Stimulated activated naive CD8-positive, alpha-beta T cell treated with anti-CD3 and anti-CD28 coated beads, Interleukin-15, Interleukin-2, amounts not matched to agents 100 ng/mL and 50 ng/mL, for 24 hours (primary cell): Measurements from ENCODE around the gene MEGF11.

ENCODE experiments used
- H3K27ac Mint-ChIP-seq: one replicate; pipeline ENCODE4 v1.8.0; 2021; ENCODE audit warnings: mild to moderate bottlenecking, mixed read lengths
- H3K27me3 Mint-ChIP-seq: one replicate; pipeline ENCODE4 v1.8.0; 2021; ENCODE audit warnings: mixed read lengths
- H3K36me3 Mint-ChIP-seq: one replicate; pipeline ENCODE4 v1.8.0; 2021; ENCODE audit warnings: low read depth, mixed read lengths
- H3K4me1 Mint-ChIP-seq: one replicate; pipeline ENCODE4 v1.8.0; 2021; ENCODE audit warnings: low read depth, mixed read lengths
- H3K4me3 Mint-ChIP-seq: one replicate; pipeline ENCODE4 v1.8.0; 2021; ENCODE audit warnings: mild to moderate bottlenecking, mixed read lengths
- H3K9me3 Mint-ChIP-seq: one replicate; pipeline ENCODE4 v1.8.0; 2021; ENCODE audit warnings: mixed read lengths

The MEGF11 gene

DNA sequence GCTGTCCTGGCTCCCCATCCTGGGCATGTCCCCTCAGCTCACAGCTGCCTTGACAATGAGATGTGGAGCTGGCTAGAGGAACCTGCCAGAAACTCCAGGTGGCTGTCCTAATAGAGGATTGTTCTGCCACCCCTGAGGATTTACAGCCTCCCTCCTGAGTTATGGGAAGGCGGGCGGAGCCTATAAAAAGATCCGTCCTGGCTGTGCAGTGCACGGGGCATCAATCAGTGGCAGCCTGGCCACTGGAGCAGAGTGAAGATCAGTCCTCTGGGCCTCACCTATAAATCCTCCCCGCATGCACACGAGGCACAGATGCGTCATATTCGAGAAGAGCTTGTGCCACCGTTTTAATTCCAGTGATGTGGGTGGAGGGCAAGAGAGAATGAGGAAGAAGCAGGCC lies 90.0 kb downstream of the MEGF11 start:
- Mint-ChIP-seq H3K9me3 (no peaks in the 10 kb centered on the region), H3K36me3 (no peaks in the 10 kb centered on the region), H3K4me3 (no peak overlapping the region), H3K27ac (no peak overlapping the region), H3K4me1 (no peaks in the 10 kb centered on the region), H3K27me3 (no peaks in the 10 kb centered on the region)

DNA sequence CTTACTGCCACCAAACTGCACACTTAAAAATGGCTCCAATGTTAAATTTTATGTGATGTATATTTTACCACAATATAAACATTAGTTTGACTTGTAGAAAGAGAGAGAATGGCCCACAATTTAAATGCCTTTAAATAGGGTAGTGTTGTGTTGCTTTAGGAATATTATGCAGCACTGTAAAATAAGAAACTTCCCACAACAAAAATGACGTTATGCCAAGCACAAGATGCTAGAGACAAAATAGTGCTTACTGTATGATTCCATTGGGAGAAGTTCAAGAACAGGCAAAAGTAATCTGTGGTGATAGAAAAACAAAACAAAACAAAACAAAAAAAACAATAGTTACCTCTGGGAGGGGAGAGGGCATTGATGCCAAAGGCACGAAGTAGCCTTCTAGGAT lies 91.3 kb downstream of the MEGF11 start:
- no peak overlapping the region for H3K27ac Mint-ChIP-seq
- H3K4me1 Mint-ChIP-seq = no peaks in the 10 kb centered on the region
- no peaks in the 10 kb centered on the region for H3K27me3 Mint-ChIP-seq
- H3K36me3 Mint-ChIP-seq = no peaks in the 10 kb centered on the region
- H3K9me3 Mint-ChIP-seq = no peaks in the 10 kb centered on the region
- no peak overlapping the region for H3K4me3 Mint-ChIP-seq

DNA sequence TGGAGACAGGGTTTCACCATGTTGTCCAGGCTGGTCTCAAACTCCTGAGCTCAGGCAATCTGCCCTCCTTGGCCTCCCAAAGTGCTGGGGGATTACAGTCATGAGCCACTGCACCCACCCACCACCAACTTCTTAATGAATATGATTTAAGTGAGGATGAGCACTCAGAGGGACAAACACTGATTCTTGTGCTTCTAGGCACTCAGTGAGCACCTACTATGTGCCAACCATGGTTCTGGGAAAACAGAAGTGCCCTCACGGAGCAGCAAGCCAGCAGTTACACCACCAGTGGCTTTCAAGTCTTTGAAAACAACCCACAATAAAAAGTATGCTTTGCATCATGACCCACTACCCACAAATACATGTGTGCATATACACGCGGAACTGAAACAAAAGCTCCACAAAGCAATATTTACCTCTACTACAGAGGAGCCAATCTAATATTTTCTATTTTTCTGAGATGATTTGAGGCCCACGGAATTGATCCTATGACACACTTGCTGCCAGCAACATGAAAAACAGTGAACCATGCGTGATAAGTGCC lies 91.9 kb downstream of the MEGF11 start:
- no peaks in the 10 kb centered on the region for H3K9me3 Mint-ChIP-seq
- H3K27ac Mint-ChIP-seq = no peak overlapping the region
- no peaks in the 10 kb centered on the region for H3K27me3 Mint-ChIP-seq
- H3K4me3 Mint-ChIP-seq = no peak overlapping the region
- no peaks in the 10 kb centered on the region for H3K36me3 Mint-ChIP-seq
- H3K4me1 Mint-ChIP-seq = no peaks in the 10 kb centered on the region

DNA sequence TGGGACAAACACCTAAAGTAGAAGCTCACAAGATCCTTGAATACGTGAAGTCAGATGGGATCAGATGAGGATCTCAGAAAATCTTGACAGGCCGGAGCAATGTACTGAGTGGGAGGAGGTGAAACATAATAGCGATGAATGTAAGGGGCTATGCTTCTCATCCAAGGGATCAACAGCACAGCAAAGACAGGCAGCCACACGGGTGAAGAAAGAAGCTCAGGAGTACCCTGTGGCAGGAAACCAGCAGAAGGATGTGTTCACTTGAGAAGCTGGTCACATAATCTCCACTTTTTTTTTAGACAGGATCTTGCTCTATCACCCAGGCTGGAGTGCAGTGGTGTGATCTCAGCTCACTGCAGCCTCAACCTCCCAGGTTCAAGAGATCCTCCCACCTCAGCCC lies 92.4 kb downstream of the MEGF11 start:
- Mint-ChIP-seq H3K9me3 (no peaks in the 10 kb centered on the region), H3K27ac (no peak overlapping the region), H3K36me3 (no peaks in the 10 kb centered on the region), H3K27me3 (no peaks in the 10 kb centered on the region), H3K4me3 (no peak overlapping the region), H3K4me1 (no peaks in the 10 kb centered on the region)

DNA sequence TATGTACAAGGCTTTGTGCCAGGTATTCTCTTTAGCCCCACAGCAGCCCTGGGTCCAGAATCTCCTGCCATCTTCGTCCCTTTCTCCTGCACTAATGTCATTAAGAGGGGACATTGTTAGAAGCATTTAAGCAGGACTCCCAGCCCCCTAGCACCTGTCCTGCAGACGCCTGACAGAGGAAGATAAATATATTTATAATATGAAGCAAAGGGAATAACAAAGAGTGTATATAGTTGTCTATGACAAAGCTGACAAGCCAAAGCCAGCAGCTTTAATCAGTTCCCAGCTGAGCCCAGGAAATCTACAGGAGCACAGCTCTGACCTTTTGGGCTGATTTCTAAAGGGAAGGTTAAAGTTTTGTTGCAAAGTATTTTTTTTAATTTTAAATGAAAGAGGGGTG lies 96.0 kb downstream of the MEGF11 start:
- H3K4me3 Mint-ChIP-seq = no peak overlapping the region
- no peaks in the 10 kb centered on the region for H3K27me3 Mint-ChIP-seq

DNA sequence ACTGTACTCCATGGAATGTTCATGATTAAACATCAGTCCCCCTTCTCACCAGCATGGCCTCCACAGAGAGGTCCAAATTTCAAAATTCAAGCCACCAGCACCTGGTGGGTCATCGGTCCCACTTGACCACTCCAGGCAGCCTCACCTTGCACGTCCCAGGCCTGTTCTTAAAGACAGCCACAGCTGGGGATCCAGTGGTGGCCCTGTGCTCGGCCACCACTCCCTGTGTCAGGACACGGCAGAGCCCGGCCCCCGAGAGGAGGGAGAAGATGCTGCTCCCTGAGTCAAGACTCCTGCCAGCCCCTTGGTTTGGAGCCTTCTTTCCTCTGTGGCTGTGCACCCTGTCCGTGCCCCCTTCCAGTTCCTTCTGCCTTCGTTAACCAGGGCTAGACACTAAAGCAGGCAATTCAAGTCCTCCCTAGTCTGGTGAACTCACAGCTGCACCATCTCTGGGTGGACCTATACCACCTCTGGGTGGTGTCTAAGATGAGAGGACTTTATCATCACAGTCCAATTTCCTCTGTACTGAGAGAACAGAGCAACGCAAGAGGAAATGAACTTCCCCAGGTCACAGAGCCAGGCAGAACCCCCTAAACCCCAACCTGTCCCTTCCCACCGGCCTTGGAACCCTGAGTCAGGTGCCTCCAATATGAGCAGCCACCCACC lies 97.1 kb downstream of the MEGF11 start:
- Mint-ChIP-seq H3K4me1 (no peaks in the 10 kb centered on the region), H3K9me3 (no peaks in the 10 kb centered on the region), H3K27me3 (no peaks in the 10 kb centered on the region), H3K27ac (no peak overlapping the region), H3K4me3 (no peak overlapping the region), H3K36me3 (no peaks in the 10 kb centered on the region)

More for the DNA sequence above, 96.0 kb downstream of the MEGF11 start:
- no peak overlapping the region for H3K27ac Mint-ChIP-seq
- no peaks in the 10 kb centered on the region for H3K9me3 Mint-ChIP-seq
- H3K36me3 Mint-ChIP-seq = no peaks in the 10 kb centered on the region
- H3K4me1 Mint-ChIP-seq = no peaks in the 10 kb centered on the region

DNA sequence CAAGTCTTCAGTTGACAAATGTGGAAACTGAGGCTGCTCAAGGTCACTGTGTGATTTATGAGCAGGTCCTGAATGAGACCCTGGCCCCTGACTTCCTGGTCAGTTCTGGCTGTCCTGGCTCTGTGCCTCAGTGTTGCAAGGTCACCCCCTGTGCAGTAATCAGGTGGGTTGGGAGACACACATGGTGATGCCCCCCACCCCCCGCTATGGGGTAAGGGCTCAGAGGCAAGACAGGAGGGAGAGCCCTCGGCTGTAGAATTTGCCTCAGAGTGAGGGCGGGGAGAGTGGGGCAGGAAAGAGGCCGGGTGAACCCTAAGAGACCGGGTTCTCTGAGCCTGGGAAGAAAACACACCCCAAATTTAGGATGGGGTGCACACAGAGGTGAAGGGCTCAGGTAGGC lies 98.5 kb downstream of the MEGF11 start:
- Mint-ChIP-seq H3K4me3 (no peak overlapping the region), H3K9me3 (no peaks in the 10 kb centered on the region), H3K4me1 (no peaks in the 10 kb centered on the region), H3K36me3 (no peaks in the 10 kb centered on the region), H3K27me3 (no peaks in the 10 kb centered on the region), H3K27ac (no peak overlapping the region)

DNA sequence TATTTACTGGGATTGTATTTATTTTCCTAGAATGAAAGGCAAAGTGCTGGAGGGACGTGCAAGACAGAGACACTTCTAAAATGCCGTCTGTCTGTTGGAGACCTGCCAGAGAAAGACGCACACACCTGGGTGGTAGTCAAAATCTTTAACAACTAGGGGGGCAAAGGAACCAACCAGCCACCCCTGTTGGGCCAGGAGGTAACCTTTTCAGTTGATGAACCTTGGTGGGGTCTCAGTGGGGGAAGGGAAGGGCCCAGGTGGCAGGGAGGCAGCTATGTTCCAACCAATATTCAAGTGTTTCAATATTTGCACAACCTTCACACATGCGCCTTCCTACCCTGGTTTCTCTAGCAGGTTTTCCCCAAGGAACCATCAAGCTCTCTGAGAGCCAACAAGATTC lies 99.0 kb downstream of the MEGF11 start:
- Mint-ChIP-seq H3K36me3 (no peaks in the 10 kb centered on the region), H3K27ac (no peak overlapping the region), H3K4me1 (no peaks in the 10 kb centered on the region), H3K9me3 (no peaks in the 10 kb centered on the region), H3K27me3 (no peaks in the 10 kb centered on the region), H3K4me3 (no peak overlapping the region)

DNA sequence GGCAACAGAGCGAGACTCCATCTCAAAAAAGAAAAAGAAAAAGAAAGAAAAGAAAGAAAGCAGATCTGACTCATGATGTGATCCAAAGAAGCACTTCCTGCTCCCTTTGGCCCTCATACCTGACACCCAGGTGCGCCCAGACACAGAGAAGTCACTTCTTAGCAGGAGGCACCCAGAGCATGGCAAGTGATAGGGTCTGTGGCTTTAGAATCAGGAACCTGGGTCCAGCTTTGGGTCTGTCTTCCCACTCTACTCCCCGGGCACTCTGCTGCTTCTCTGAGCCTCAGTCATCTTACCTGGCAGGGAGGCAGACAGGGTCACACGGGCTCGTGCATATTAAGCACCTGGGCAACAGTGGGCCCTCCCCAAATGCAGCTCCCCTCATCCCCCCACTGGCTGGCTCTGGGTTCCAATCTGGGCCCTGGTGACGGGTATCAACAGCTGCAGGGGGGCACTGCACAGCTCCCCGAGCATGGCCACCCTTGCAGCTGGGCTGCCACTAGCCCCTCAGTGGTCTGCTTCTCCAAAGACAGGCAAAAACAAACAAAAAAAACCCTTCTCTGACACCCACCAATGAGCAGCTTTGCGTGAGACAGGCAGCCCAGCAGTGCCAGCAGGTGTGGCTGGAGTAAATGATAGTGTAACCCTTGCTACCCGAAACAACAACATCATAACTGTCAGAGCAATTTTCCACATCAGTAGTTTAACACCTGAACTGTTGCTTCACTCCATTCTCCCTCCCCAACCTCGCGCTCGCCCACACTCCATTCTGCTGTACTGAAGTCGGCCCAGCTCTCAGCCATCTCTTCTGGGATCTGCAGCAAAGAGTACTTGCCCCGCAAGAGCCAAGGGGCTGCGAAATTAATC lies 99.8 kb downstream of the MEGF11 start:
- Mint-ChIP-seq H3K9me3 (no peaks in the 10 kb centered on the region), H3K27ac (no peak overlapping the region), H3K27me3 (no peaks in the 10 kb centered on the region), H3K4me3 (no peak overlapping the region), H3K36me3 (no peaks in the 10 kb centered on the region), H3K4me1 (no peaks in the 10 kb centered on the region)

DNA sequence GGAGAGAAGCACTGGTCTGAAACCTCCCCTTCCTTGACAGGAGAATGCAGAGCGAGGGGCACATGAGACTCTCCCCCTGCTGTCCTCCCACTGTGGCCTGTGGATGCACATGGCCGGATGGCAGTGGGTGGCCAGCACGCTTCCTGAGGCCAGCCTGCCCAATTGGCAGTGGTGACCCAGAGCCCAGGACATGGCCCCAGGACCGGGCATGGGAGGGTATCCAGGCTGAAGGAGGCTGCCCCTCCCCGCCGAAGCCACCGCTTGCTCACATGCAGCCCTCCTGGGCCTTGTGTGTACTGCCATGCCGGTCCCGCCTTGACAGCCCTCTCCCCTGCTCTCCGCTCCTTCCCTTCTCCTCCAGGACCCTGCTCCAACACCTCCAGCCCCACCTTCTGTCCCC lies 100.9 kb downstream of the MEGF11 start:
- H3K36me3 Mint-ChIP-seq = no peaks in the 10 kb centered on the region
- no peak overlapping the region for H3K4me3 Mint-ChIP-seq
- no peaks in the 10 kb centered on the region for H3K4me1 Mint-ChIP-seq
- H3K27ac Mint-ChIP-seq = no peak overlapping the region
- H3K9me3 Mint-ChIP-seq = no peaks in the 10 kb centered on the region
- no peaks in the 10 kb centered on the region for H3K27me3 Mint-ChIP-seq

DNA sequence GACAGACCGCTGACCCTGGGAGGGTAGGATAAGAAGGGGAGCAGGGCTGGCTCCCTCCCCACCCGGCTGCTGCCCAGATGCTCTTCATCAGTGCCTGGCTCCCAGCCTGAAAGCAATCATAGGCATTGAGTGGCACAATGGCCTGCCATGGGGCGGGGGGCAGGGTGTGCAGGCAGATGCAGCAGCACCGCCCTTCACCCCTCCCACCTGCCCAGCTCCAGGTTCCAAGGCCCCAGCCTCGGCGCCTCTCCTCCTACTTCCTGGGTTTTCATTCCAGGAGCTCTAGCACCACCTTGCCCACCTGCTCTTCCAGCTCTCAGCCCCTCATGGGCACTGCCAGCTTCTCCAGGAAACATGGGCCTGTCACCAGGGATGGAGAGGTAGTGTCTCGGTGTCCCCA lies 101.7 kb downstream of the MEGF11 start:
- no peaks in the 10 kb centered on the region for H3K36me3 Mint-ChIP-seq
- no peak overlapping the region for H3K27ac Mint-ChIP-seq
- H3K4me1 Mint-ChIP-seq = no peaks in the 10 kb centered on the region
- no peaks in the 10 kb centered on the region for H3K27me3 Mint-ChIP-seq
- no peaks in the 10 kb centered on the region for H3K9me3 Mint-ChIP-seq
- no peak overlapping the region for H3K4me3 Mint-ChIP-seq

DNA sequence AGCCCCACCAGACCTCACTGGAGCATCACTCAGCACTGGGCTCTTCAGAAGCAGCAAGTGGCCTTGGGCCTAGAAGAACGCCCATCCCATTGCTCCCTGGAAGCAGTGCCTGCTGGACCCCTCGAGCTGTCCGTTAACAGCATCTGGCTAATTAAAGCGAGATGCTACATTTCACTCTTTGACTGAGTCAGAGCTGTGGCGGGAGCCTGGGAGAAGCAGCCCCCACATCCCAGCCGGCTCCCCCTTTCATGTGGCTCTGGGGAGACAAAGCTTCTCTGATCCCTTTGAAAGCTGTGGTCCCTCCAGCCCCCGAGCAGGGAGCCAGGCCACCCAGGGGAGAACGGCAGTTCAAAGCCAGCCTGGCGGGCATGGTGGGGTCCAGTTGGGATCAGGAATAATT lies 103.7 kb downstream of the MEGF11 start:
- Mint-ChIP-seq H3K4me1 (no peaks in the 10 kb centered on the region), H3K4me3 (no peak overlapping the region), H3K36me3 (no peaks in the 10 kb centered on the region), H3K27ac (no peak overlapping the region), H3K9me3 (no peaks in the 10 kb centered on the region), H3K27me3 (no peaks in the 10 kb centered on the region)

DNA sequence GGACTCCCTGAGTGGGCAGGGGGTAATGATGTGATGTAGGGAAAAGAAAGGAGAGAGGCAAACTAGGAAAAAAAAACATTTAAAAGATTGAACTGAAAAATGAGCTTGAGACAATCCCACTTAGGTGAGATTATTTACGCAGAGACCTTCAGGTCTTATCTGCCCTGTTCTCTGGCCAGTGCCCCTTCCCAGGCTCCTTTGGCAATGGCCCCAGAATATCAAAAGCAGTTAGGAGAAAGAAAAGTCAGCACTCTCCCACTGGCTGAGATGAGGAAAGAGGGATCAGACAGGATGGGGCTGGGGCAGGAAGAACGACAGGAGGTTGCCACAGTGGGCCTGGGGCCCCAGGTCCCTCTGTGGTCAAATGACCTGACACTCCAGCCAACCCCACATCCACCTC lies 105.4 kb downstream of the MEGF11 start:
- no peaks in the 10 kb centered on the region for H3K9me3 Mint-ChIP-seq
- no peak overlapping the region for H3K27ac Mint-ChIP-seq
- H3K27me3 Mint-ChIP-seq = no peaks in the 10 kb centered on the region
- no peaks in the 10 kb centered on the region for H3K4me1 Mint-ChIP-seq
- H3K4me3 Mint-ChIP-seq = no peak overlapping the region
- H3K36me3 Mint-ChIP-seq = no peaks in the 10 kb centered on the region

DNA sequence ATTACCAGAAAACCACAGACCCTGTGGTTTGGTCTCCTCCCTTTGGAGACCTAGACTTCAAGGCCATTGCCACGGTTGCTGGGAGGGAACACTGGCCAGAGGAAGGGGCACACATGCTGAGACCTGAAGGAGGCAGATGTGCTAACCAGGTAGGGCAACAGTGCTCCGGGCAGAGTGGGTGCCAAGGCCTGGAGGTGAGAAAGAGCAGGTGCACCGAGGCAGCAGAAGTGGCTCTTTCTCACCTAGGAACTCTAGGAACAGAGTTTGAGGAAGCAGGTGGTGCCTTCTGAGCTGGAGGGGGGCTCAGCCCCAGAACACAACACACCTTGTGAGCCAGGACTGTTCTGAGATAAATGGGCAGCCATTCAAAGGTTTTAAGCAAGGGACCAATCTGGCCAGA lies 106.1 kb downstream of the MEGF11 start:
- no peak overlapping the region for H3K4me3 Mint-ChIP-seq
- no peaks in the 10 kb centered on the region for H3K36me3 Mint-ChIP-seq
- H3K27me3 Mint-ChIP-seq = no peaks in the 10 kb centered on the region
- no peak overlapping the region for H3K27ac Mint-ChIP-seq
- H3K9me3 Mint-ChIP-seq = no peaks in the 10 kb centered on the region
- H3K4me1 Mint-ChIP-seq = no peaks in the 10 kb centered on the region

DNA sequence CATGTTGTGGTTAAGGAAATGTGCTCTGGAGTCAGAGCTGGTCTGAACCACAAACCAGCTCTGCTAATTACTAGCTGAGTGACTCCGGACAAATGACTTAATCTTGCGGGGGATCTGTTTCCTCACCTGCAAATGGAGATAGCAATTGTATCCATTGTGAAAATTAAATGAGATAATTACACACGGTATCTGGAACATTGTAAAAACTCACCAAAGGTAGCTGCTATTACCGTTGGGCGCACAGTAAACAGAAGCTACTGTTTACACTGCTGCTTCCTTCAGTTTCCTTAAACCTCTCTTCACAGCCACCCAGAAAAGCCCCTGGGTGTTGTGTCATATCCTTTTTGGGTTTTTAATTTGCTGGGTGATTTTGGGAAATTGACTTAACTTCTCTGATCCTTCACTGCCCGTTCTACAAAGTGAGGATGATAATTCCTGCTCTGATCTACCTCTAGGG lies 107.8 kb downstream of the MEGF11 start:
- Mint-ChIP-seq H3K4me3 (no peak overlapping the region), H3K27me3 (no peaks in the 10 kb centered on the region), H3K27ac (no peak overlapping the region), H3K36me3 (no peaks in the 10 kb centered on the region), H3K4me1 (no peaks in the 10 kb centered on the region), H3K9me3 (no peaks in the 10 kb centered on the region)
